Measurements from ENCODE around the gene IRF1.
"Not testable (repeated sequence)": the region's sequence is repeated elsewhere in the genome, so short reads cannot be mapped to it uniquely, and the experiment has no call there.

The IRF1 gene, protein sequence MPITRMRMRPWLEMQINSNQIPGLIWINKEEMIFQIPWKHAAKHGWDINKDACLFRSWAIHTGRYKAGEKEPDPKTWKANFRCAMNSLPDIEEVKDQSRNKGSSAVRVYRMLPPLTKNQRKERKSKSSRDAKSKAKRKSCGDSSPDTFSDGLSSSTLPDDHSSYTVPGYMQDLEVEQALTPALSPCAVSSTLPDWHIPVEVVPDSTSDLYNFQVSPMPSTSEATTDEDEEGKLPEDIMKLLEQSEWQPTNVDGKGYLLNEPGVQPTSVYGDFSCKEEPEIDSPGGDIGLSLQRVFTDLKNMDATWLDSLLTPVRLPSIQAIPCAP

DNA sequence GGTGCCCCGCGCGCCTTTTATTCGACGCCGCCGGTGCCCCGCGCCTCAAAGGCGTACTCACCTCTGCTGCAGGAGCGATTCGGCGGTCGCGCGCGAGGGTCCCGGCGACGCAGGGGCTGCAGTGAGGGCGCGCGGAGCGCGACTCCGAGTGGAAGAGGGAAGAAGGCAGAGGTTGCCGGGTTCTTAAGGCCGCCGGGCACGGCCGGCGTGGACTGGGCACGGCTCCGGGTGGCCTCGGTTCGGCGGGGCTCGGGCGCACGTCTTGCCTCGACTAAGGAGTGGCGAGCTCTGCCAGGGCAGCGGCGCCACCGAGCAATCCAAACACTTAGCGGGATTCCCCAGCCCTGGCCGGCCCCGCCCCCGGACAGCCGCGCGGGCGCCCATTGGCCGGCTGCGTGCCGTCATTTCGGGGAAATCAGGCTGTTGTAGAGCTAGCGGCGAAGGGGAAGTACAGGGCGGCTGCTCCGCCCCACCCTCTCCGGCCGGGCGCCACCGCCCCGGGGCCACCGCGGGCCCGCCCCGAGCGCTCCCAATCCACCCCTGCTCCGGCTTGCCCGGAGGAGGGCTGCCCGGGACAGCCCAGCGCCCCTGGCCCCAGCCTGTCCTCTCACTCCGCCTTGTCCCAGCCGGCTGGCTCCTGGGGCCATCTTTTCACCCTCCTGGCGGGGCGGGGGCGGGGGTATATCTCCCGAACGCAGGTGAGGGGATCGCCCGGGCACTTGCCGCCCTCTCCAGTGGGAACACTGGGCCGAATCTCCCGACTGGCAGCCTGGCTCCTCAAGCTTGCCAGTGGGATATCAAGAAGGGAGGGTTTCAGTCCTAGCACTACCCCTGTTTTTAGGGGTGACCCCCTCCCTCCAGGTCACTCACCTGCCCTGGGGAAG lies at the start of gene IRF1:
IRF1 (minus strand) TSS at position 290 of the 884 bp plus-strand sequence. CDS start 1,295 bp downstream, outside the sequence.
- DNase-seq, result peak; percentile 98

DNA sequence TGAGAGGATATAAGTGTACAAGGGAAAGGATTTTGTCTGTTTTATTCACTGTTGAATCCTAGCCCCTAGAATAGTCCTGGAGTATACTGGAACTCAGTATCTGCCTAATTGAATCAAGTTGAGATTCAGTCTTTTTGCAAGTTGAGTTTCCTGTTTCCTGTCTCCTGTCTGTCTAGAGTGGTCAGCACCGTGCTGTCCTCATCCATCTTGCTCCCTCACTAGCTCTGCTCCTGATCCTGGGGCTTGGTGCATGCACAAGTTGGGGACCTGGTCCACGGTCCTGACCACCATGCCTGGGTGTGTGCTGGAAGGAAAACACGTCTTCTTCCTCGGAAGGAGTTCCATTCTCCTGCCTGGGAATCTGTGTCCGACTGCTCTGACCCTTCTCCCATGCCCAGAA lies 49.6 kb upstream of the IRF1 start:
- DNase-seq, result no peak

DNA sequence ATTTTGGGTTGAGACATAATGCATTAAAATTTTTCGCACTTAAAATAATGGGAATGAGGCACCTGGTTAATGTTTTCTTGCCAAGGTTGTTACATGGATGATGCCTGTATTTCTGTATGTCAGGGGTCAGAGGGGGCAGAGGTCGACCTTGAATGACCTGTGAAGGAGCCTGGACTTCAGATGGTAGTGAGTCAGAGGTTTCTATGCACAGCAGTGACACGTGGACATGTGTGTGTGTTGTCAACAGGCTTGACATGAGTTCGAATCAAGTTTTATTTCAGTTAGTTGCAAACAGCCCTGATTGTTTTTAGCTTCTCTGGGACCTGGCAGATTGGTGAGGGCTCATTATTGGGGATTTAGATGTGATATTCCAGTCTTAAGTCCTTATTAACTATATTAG lies 49.1 kb upstream of the IRF1 start:
- DNase-seq, result no peak

DNA sequence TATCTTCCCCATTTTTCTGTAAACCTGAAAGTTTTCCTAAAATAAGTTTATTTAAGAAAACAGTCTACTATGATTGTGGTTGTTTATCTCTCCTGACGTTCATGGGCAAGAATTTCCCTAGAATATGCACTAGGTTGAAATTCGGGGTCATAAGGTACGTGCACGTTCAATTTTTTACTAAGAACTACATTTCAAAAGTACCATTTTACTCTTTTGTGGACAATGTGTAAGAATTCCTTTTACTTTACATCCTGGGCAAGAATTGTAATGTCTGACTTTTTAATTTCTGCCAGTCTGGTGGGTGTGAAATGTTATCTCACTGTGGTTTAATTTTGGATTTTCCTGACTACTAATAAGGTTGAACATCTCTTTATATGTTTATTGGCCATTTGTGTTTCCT lies 40.4 kb upstream of the IRF1 start:
- DNase-seq, result no peak

DNA sequence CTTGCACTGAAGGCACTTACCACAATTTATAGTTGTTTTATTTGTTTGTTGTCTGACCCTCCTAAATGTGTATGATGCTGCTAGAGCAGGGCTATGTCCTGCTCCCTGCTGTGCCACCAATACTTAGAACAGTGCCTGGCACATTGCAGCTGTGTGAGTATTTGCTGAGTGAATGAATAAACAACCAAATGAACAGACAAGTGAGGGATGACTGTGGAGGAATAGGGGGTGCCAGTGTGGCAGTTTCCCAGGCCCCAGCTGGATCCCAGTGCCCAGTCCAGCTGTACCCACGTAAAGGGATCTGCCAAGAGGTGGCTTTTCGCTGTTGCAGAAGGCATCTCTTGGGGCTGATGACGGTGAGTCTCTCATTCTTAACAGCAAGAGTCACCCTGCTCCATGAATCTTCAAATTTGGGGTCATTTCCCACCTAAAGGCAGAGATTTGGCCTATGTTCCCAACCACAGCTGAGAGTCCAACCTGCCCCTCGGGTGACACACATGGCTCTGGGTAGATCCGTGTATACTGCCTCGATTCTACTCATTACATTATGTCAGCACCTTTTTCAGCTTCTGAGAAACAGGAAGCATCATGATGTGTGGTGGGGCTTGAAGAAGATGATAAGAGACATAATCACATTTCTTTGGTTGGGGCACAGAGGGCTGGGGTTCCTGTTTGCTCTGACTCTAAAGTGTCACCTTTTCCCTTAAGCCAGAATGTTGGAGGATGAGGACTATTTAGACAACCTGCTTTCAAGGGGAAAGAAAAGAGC lies 38.5 kb upstream of the IRF1 start:
- peak; percentile 6 for DNase-seq

DNA sequence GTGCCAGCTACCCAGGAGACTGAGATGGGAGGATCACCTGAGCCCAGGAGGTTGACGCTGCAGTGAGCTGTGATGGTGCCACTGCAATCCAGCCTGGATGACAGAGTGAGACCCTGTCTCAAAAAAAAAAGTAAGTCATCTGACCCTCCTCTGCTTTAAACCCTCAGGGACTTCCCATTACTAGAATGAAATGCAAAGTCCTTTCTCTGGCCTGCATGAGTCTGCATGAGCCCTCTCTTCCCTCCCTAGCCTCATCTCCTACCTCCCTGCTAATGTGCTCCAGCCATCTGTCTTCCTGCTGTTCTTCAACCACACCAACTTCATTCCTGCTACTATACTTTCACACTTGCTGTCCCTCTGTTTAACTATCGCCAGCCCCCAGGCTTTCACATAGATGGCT lies 37.4 kb upstream of the IRF1 start:
- no peak for DNase-seq

DNA sequence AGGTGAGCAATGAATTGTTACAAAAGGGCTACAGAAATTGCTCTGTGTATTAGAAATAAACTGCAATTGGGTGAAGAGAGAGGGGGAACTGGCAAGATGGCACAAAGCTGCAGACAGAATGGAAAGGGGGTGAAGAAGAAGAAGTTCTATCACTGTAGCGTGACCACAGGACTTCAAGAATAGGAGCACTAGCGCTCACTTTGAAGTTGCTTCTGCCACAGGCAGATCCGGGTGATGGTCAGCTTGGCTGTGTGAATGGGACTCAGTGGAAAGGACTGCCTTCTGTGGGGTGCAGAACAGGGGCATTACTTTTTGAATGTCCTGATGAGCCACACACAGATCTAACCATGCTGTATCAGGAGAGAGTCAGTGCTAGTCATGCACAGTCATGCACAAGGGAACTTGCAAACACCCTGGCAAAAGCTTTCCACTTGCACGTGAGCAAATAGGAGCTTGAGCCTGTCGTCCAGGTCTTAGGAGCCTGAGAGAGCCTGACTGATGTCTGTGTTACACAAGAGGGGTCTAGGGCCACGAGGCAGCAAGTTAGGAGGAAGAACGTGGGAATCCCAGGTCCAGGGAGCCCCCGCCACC lies 36.5 kb upstream of the IRF1 start:
- DNase-seq, result no peak

DNA sequence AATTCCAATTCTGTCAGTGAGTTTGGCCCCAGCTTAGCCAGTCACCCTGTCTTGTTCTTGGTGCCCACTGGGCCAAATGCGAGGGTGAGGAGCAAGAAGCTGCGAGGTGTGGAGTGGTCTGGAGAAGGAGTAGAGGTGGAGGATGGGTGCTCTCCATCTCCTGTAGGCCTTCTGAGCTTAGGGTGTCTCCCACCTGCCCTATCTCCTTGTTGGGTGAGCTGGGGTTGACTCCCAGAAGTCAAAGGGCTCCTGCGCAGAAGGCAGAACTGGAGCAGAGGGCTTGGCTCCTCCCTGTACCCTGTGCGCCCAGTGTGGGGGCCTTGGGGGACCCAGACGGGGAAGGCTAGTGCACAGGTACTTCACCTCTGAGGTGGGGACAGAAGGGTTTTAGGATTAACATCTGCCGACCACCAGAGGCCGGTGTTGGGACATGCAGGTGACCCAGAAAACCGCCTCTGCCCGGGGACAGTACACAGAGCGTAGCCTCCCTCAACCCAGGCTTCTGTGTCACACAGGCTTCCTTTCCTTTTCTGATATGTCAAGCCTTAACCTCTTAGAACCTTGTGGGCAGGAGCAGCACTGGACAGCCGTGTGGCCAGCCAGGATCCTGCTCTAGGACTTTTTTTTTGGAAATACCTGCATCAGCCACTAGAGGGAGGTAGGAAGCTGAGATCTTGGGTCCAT lies 35.9 kb upstream of the IRF1 start:
- peak; percentile 53 for DNase-seq

DNA sequence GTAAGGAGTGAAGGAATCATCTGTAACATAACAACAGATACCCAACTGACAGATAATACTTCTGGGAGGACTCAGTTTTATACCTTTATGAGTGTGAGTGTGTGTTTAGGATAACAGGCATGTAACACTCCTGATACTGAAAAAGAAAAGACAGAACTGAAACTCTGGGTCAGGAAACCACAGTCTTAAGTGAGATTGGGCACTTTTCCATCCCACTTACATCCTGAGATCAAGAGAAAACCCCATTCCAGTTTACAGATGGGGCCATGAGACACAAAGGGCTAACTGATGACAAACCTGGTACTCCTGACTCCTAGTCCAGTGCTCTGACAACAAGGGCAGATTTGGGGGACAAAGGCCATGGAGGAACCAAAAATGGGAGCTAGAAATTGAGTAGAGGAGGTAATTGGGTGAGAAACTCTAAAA lies 34.7 kb upstream of the IRF1 start:
- no peak for DNase-seq

DNA sequence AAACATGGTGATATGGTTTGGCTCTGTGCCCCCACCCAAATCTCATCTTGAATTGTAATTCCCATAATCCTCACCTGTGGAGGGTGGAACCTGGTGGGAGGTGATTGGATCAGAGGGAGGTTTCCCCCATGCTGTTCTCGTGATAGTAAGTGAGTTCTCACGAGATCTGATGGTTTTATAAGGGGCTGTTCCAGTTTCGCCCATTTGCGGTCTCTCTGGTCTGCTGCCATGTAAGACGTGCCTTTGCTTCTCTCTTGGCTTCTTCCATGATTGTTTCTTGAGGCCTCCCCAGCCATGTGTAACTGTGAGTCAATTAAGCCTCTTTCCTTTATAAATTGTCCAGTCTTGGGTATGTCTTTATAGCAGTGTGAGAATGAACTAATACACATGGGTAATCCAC lies 34.3 kb upstream of the IRF1 start:
- DNase-seq, result not testable (repeated sequence)

DNA sequence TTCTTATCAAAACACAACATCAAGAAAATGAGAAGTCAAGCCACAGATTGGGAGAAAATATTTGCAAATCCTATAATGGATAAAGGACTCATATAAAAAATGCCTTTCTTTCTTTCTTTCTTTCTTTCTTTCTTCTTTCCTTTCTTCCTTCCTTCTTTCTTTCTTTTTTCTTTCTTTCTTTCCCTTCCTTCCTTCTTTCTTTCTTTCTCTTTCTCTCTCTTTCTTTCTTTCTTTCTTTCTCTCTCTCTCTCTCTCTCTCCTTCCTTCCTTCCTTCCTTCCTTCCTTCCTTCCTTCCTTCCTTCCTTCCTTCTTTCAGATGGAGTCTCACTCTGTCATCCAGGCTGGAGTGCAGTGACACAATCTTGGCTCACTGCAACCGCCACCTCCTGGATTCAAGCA lies 31.5 kb upstream of the IRF1 start:
- not testable (repeated sequence) for DNase-seq

DNA sequence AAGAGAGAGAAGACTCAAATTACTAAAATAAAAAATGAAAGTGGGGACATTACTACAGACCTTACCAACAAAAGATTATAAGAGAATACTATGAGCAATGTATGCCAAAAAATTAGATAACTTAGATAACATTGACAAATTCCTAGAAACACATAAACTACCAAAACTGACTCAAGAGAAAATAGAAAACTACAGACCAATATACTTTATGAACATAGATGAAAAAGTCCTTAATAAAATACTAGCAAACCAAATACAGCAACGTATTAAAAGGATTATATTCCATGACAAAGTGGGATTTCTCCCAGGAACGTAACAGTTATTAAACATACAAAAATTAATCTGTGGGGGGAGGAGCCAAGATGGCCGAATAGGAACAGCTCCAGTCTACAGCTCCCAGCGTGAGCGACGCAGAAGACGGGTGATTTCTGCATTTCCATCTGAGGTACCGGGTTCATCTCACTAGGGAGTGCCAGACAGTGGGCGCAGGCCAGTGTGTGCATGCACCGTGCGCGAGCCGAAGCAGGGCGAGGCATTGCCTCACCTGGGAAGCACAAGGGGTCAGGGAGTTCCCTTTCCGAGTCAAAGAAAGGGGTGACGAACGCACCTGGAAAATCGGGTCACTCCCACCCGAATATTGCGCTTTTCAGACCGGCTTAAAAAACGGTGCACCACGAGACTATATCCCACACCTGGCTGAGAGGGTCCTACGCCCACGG lies 23.2 kb upstream of the IRF1 start:
- not testable (repeated sequence) for DNase-seq

DNA sequence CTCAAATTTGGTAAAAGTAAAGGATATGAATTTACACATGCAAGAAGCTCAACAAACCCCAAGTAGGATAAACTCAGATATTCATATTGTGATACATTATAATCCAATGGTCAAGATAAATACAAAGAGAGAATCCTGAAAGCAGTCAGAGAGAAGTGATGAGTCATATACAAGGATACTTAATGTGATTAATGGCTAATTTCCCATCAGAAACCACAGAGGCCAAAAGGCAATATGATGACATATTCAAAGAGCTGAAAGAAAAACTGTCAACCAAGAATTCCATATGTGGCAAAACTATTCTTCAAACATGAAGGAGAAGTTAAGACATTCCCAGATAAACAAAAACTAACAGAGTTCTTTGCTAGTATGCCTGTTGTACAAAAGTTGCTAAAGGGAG lies 19.5 kb upstream of the IRF1 start:
- DNase-seq, result no peak

DNA sequence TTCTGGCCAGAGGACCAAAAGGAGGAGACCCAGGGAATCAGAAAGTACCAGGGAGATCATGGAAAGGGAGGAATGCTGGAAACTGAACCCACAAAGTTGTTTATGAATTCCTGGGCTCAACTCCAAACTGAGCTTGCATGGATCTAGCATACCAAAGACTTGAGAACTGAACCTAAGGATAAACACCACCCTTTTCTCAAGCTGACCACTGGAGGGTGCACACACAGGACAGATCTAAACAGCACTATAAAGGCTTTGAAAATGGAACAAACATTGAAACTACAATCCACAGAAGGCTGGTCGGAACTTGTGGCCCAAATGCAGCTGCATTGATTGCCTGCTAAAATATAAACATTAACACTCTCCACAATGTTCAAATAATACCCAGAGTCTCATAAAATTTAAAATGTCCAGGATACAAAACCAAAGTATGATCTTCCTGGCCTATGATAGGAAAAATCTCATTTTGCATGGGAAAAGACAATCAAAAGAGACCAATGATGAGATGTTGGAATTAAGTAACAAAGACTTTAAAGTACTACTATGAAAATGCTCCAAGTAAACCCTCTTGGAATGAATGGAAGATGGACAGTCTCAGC lies 15.6 kb upstream of the IRF1 start:
- DNase-seq, result no peak

DNA sequence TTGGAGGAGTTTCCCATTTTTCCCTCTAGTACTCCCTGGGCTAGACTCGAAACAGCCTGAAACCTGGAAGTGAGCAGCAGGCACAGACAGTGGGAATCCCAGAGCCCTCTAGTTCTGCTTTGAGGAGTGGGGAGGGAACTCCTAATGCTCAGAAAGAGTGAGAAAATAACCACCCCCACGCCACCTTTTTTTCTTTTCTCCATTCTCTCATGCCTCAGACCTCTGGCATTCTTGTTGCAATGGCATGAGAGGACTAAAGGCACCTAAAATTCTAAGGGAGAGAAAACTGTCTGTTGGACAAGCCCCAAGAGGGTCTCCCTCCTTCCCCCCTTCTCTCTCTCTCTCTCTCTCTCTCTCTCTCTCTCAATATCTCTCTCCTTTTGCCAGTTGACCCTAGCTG lies 15.1 kb upstream of the IRF1 start:
- DNase-seq, result no peak

DNA sequence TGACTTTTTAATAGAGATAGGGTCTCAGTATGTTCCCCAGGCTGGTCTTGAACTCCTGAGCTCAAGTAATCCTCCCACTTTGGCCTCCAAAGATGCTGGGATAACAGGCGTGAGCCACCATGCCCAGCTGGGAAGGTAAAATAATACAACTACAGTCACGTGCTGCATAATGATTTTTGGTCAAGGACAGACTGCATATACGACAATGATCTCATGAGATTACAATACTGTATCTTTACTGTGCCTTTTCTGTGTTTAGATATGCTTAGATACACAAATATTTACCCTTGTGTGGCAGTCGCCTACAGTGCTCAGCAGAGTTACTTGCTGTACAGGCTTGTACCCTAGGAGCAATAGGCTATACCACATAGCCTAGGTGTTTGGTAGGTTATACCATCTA lies 14.2 kb upstream of the IRF1 start:
- no peak for DNase-seq

DNA sequence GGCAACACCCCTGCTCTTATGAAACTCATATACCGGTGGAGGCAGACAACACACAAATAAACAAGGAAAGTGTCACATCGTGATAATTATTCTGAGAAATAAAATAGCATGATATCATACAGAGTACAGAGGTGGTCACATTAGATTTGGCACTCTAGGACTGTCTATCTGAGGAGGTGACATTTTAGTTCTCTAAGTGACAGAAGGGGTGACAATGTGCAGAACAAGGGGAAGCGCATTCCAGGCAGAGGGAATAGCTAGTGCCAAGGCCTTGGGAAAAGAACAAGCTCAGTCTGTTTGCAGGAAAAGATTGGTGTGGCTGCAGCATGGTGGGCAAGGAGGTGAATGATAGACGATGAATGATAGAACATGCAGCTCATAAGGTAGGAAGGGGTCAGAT lies 12.7 kb upstream of the IRF1 start:
- DNase-seq, result no peak

DNA sequence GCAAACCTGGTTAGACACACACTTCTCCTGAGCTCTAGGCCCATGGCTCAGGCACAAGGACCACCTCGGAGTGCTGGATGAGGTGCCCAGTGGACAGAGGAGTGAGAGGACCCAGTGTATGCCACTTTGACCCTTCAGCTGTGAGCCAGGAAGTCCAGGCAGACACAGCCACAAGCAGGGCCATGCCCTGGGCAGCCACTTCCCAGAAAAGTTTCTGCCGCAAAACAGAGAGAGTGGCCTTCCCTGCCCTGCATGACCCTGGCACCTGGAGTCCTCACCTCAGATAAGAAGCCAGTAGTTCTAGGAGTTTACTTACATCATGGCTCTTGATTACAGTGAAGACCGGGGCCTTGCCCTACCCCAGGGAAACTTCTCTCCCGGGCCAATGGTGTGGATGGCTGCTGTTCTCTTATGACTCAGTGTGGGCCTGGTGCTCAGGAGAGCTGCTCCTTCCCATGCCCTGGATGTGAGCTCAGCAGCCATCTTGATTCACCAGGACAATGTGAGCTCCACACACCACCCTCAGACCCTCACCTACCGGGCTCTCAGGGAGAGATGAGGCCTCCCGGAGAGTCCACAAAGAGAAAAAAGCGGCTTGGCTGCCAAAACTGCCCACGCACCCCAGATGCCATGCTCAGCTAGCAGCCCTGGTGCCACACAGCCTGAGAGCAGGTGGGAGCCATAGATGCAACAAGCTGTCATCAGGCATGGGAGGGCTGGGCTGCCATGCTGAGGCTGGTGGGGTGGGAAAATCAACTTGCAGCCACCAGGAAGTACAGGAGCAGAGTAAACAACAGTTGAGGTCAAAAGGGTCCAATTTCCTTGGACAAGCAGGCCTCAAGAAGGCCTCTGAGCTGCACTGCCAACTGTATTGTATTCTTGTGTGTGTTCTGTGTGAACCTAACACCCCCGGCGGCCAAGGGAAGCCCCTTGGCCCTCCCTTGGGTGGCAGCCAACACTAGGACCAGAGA lies 11.7 kb upstream of the IRF1 start:
- DNase-seq, result no peak

DNA sequence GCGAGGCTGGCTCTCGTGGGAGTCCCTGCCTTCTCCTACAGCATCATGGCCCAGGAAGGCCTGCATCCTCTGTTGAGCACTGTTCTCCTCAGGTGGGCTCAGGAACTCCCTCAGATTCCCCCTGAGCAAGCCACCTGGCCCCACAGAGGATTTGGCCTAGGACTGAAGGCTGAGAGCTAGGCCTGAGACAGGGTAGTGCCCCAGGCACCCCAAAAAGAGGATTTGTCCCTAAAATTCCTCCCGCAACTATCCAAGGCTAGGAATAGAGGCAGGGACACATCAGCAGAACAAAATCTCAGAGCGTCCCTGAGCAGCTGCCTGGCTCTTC lies 11.0 kb upstream of the IRF1 start:
- no peak for DNase-seq

DNA sequence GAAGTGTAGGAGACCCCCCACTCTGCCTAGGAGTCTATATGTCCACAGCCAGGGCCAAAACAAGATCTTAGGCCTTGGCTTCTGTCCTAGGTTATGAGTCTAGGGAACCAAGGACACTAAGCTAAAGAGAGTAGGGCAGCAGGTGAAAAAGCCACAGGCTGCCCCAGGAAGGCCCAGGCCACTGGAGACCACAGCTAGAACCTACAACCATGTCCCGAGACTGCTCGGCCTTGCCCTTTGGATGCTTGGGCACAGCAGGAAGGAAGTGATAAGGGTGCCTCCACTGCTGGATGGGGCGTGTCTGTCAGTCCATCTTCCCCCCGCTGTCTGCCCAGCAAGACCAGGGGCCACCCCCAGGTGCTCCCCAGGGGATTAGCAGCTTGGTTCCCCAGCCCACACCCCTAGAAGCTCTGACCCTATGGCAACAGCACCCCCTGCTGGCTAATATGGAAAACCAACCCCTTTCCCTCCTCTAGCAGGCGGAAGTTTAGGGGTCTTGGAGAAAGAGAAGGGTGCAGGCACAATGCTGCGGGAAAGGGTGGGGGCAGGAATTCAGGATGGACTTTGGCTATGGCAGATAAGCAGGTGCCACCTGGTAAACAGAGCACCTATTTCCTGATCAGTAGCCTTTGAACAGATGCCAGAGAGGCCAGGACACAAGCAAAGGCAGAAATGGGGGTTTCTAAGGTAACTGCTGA lies 10.5 kb upstream of the IRF1 start:
- peak; percentile 82 for DNase-seq

Measured in CD4-positive, alpha-beta T cell treated with Interleukin-12 subunit alpha and Interleukin-12 subunit beta, for 1 hour (primary cell).